GM19438 (cell line): Measurements from ENCODE around the gene PDE6D.

Experiments
- ATAC-seq: cut with Tn5 transposase; IDR thresholded peaks from one replicate; pipeline ENCODE4 v1.9.1; 2021; ENCODE audit warnings: low read depth; ENCODE audit not compliant: unreplicated experiment

PDE6D gene

GRCh38 chr2:231780909-231781797 lies at the start of gene PDE6D:
Gene PDE6D, minus strand, starts transcription at chr2:231781282. Its CDS starts 168 bp downstream, at chr2:231781114.
- peak; percentile 90 for ATAC-seq

- no peak for ATAC-seq
These were observed 40.8 kb upstream of the PDE6D start for GRCh38 chr2:231821908-231822307.

GRCh38 chr2:231820786-231821303 lies 39.8 kb upstream of the PDE6D start:
- ATAC-seq: no peak

- no peak for ATAC-seq
These were observed 38.5 kb upstream of the PDE6D start for GRCh38 chr2:231819447-231820042.

GRCh38 chr2:231816327-231817026 lies 35.4 kb upstream of the PDE6D start:
- ATAC-seq: no peak

- ATAC-seq: no peak
These were observed 29.8 kb upstream of the PDE6D start for GRCh38 chr2:231810905-231811304.

- no peak for ATAC-seq
These were observed 25.9 kb upstream of the PDE6D start for GRCh38 chr2:231807020-231807419.

GRCh38 chr2:231803501-231804138 lies 22.5 kb upstream of the PDE6D start:
- no peak for ATAC-seq

GRCh38 chr2:231800493-231801091 lies 19.5 kb upstream of the PDE6D start:
- no peak for ATAC-seq

- no peak for ATAC-seq
These were observed 14.6 kb upstream of the PDE6D start for GRCh38 chr2:231795525-231796327.

GRCh38 chr2:231794383-231794782 lies 13.3 kb upstream of the PDE6D start:
- no peak for ATAC-seq

GRCh38 chr2:231791107-231791506 lies 10.0 kb upstream of the PDE6D start:
- ATAC-seq: no peak

- no peak for ATAC-seq
These were observed 5.8 kb upstream of the PDE6D start for GRCh38 chr2:231786917-231787292.

- peak; percentile 60 for ATAC-seq
These were observed 5.3 kb upstream of the PDE6D start, which contains the start of gene COPS7B for GRCh38 chr2:231786177-231786916. Gene COPS7B, plus strand, starts transcription at chr2:231786445. Its CDS starts 2,126 bp downstream, at chr2:231788571.

- ATAC-seq: peak; percentile 4
These were observed 4.7 kb upstream of the PDE6D start for GRCh38 chr2:231785822-231786176.

- ATAC-seq: no peak
These were observed 4.3 kb upstream of the PDE6D start for GRCh38 chr2:231785413-231785812.

GRCh38 chr2:231781798-231782726 lies 980 bp upstream of the PDE6D start:
- no peak for ATAC-seq
